A204.1 (cell line): Measurements from ENCODE around the gene JARID2.
"Not testable (repeated sequence)": the region's sequence is repeated elsewhere in the genome, so short reads cannot be mapped to it uniquely, and the experiment has no call there.

ENCODE experiments used
- FAIRE-seq: peaks from 2 replicates; lab custom pipeline; 2012; peaks lifted over from hg19 to GRCh38; lab: Jason Lieb, UNC

Gene JARID2

DNA sequence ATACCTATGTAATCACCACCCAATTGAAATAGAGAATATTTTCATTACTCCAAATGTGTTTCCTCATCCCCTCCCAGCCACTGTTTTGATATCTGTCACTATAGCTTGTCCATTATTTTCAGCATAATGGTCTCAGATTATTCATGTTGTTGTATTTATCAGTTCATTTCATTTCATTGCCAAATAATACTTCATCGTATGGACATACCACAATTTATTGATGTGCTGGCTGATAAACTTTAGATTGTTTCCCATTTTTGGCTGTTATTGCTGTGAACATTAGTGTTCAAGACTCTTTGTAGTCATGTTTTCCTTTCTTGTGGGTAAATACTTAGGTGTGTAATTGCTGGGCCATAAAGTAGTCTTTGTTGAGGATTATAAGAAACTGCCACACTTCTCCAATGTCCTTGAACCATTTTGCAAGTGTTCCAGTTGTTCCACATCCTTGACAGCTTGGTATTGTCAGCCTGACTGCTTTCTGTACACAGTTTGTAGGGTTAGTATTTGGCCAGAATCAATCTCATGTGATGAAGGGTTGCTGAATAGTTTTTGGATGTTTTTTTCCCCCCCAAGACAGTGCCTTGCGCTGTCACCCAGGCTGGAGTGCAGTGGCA lies 44.3 kb downstream of the JARID2 start:
- no peak for FAIRE-seq

DNA sequence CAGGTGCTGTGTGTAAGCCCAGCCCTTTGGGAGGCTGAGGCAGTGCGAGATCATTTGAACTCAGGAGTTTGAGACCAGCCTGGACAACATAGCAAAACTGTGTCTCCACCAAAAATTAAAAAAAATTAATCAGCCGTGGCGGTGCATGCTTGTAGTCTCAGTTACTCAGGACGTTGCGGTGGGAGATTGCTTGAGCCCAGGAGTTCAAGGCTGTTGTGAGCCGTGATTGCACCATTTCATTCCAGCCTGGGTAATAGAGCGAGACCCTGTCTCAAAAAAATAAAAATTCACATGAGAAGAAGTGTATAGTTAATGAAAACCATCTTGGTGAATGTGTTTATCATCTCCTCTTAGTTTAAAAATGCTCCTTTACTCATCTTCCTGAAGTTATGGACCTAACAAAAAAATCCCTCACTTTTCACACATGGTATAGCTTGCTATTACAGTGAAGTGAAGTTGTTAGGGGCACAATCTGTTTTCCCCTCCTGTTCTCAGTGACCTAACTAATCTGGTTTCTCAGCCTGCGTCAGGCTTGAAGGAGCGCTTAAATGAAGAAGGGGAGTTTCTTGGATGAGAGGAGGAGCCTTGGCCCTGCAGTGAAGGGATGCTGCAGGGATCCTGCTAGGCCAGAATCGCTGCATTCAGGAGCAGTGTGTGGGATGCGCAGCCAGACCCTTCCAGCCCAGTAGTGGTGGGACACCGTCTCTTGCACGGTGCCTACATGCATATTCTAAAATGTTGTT lies 45.3 kb downstream of the JARID2 start:
- FAIRE-seq, result no peak

- FAIRE-seq, result no peak
Measured at GRCh38 chr6:15292721-15293302, 46.9 kb downstream of the JARID2 start.

DNA sequence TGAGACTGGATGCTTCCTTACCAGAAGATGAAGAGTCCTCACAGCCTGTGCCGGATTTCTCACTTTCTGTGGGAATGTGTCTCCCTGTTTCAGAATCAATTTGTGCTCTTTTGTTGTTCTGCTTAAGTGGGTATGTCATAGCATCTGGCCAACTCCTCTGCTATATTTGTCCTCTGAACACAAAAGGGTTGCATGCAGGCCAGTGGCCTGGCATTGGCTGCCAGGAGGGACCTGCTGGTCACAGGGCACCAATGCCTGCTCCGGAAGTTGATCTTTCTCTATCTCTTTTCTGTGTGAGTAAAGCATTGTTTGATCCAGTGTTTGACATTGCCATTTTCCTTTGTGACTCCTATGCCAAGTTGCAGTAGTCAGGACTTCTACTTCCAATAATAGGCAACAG lies 47.8 kb downstream of the JARID2 start:
- no peak for FAIRE-seq

DNA sequence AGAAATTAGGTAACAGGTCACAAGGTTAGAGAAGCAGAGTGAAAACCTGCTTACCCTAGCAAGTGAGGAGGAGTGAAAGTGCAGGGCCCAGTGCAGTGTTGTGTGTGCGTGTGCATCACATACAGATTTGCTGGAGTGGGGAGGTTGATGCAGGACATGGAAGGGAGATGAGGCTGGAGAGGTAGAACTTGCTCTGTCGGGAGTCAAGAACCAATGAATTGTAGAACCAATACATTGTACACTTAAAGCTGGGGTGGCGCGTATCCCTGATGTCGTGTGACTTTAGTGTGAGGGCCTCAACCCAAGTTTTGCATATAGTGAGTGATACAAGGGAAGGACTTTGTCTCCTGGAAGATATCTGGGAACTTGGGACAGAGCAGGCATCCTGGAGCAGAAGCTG lies 48.6 kb downstream of the JARID2 start:
- FAIRE-seq, result no peak

DNA sequence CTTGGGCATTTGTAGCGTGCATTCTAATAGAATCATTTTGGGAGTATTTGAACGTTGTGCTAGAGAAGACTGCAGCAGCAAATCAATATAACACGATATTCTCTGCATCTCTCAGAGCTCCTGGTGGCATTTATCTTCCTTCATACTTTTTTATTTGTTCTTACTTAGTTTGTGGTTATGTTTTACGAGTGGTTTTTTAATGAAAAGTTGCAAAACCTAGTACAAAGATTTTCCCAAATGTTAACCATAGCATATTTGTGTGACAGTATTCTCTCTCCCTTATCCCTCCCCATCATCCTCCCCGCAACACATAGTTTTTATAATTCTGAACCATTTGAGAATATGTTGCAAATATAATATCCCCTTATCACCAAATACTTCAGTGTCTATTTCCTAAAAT lies 50.4 kb downstream of the JARID2 start:
- FAIRE-seq, result no peak

- no peak for FAIRE-seq
Measured at GRCh38 chr6:15296735-15297134, 50.9 kb downstream of the JARID2 start.

- not testable (repeated sequence) for FAIRE-seq
Measured at GRCh38 chr6:15297167-15297566, 51.3 kb downstream of the JARID2 start.

GRCh38 chr6:15297895-15298590 lies 52.2 kb downstream of the JARID2 start:
- no peak for FAIRE-seq

DNA sequence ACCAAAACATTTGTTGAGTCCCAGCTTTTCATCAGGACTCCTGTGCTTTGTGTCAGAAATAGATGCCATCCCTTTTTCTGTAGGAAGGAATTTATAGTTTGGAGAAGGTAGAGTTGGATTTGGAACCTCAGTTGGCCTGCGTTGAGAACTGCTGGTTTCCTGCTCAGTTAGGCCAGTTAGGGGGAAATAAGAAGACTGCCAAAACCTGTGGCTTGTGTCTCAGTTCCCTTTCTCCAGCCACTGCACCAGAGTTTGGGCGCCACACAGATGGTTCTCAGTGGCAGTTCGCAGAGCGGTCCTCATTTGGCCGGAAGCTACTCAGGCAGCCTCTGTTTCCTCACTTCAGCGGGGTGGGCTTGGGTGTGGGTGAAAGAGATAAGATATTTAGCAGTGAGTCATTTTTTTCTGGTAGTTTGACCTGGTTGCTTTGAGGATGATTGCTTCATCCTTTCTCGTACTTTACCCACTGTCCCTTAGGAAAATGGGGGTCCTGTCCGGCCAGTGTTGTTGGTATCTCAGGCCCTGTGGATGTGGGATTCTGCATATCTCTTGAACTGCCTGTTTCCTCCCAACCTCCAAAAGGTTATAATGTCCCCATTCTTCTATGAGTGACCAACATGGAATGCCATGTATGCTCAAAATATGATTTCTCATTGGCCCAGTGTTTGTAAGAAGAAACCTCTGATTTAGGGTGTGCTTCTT lies 53.7 kb downstream of the JARID2 start:
- no peak for FAIRE-seq

- FAIRE-seq, result no peak
Measured at GRCh38 chr6:15301179-15302006, 55.5 kb downstream of the JARID2 start.

DNA sequence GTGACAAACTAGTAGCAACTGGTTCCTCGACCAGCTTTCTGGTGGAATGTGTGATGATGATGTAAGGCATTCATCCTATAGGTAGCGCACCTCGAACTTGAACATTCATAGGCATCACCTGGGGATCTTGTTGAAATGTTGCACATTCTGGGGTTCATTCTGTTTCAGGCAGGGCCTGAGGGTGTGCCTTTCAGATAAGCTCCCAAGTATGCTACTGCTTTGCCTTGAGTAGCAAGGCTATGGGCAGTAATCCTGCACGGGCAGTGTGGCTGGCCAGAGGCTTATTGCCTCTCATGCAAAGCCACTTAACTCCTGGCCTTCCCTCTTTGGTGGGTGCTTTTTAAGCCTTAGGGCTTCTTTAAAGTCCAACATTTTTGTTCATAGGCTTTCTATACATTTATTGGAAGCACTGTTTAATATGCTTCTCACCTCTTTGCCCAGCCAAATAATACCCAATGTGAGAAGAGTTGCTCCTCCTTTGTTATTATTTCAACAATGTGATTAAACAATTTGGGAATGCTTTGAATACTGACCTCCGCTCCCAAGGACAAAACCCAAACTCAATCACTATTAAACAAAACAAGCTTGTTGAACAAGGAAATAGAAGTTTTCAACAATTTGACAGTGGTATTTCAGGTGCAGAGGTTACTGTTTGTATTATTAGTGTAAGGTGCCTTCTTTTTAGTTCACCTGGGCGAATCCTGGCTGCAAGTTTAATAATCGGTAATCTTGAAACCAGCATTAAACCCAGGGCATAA lies 57.5 kb downstream of the JARID2 start:
- FAIRE-seq, result no peak

- FAIRE-seq, result no peak
Measured at GRCh38 chr6:15303920-15304291, 58.0 kb downstream of the JARID2 start.

DNA sequence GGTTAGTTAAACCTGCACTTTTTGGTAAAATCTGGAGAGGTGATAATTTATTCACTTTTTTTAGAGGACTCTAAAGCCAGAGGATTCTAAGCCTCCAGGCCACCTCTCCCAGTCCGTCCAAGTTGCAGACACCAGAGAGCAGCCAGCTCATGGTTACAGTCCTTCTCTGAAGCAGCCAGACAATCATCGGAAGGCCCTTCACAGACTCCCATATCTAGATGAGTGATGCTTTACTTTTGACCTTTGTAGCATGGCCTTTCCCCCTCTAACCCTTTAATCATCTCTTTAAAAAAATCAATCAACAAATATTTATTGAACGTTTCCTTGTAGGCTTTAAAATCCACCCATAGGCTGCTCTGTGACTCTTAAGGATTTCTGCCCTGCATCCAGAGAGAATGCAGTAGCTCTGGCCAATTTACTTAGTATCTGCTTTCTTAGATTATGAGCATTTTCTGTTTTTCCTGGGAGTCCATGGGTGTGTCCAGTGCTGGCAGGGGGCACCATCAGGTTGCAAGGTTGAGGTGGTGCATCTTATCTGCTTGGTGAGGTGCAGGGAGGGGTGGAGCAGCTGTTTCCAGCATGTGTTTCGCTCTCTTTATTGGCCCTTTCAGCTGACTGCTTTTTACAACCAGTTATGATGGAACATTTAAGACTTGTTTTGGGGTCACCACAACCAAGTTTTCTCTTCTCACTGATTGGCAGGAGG lies 58.6 kb downstream of the JARID2 start:
- no peak for FAIRE-seq

DNA sequence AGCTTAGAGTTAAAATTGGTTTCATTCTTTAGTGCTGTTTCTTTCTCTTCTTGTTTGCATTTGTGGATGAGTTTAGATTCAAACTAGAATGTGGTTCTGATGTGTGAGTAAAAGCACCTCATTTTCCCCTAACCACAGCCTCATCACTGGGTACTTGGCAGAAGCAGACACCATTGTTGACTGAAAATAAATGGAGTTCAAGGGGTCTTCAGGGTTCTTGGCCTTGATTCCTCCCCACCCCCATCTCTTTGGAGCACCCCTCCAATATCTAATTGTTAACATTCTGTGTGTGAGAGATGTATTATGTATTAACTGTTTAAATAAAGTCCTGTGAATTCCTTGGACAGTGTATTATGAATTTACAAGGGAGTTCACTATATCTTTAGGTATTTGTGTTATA lies 59.6 kb downstream of the JARID2 start:
- no peak for FAIRE-seq

- FAIRE-seq, result no peak
Measured at GRCh38 chr6:15305909-15306308, 60.0 kb downstream of the JARID2 start.

DNA sequence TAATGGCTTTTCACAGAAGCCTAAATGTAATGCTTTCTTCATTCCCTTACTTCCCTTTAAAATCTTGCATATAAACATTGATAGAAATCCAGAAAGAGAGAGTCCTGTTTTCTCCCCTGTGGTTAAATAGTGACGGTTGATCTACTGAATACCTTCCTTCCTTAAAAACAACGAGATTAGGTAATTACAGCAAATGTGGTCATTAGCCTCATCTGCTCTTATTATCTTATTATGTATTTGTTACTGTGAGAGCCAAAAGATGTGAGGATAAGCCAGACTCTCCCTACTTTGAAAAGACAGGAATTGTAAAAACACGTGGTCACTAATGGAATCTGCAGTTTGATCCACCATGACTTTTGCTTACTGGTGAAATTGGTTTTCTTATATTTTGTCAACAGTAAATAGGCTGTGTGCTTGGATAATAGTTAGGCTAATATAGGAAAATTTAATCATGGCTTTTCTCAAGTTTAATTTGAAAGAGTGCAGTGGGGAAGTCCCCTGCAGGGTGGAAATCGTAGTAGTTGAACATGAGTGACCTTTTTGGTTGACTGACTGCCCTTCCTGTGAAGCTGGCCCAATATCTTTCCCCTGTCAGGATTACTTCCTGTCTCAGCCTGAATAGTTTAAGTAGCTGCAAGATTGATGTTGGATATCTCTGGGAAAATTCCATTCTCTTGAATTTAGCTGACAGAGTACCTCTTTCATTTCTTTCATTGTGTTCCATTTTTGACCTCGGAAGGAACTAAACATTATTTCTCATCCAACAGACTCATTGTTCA lies 62.8 kb downstream of the JARID2 start:
- no peak for FAIRE-seq

DNA sequence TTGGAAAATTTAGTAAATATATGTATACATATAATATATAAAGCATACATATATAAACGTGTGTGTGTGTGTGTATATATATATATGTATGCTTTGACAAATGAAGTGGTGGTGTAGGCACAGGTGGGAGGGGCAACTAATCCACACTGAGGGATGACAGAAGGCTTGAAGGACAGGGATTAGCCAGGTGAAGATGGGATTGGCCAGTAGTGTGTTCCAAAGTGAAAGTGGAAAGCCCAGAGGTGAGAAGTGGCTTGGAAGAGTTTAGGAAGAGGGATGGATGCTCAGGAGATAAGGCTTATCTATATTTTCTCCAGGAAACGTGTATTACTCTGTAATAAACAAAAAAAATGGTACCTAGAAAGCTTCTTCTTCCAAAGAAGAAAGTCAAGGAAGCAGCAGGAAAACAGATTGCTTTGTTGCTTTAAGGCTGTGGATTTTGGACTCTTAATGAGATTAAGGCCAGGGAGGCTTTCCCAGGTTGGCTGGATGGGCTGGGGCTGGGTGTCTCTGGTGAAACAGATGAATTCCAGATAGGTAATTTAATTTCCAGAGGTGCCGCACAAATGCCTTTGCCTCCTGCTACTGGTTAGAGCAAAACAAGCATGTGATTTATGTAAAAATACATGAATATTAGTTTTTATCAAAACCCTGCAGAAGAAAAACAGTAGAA lies 63.9 kb downstream of the JARID2 start:
- FAIRE-seq, result no peak

DNA sequence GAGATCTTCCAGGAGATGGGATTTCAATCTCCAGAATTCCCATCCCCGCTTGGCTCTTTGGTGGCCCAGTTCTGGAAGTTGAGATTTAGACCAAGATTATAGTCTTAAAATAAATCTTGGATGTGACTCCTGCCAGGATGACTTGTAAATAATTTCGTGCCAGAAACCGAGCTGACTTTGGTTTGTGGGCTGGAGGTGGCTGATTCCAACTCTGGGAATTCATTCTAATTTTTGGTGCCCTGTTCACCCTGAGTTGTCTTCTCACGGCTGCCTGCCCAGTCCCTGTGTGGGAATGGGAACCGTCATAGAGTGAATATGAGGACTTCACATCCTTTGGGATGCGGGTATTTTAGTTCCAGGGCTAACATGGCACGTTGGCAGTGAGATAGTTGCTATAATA lies 64.8 kb downstream of the JARID2 start:
- FAIRE-seq, result no peak
